ENCODE measurements around the gene MED10.

MED10 gene

GRCh38 chr5:6398570-6399230 lies 20.4 kb upstream of the MED10 start:
- no peak overlapping the region for H2AK5ac ChIP-seq (ENCODE audit: low read depth, low read length)
- H2AFZ ChIP-seq (ENCODE audit: low read length) = no peak overlapping the region
- DNase-seq (ENCODE audit: low spot score) = no peak
- no peak overlapping the region for H3K27ac ChIP-seq (replicated peaks; ENCODE audit: low read length)
- no peak overlapping the region for H3K4me3 ChIP-seq (ENCODE audit: low read length in 2 of 2)
- no peak overlapping the region for H3K23ac ChIP-seq (ENCODE audit: low read depth, low read length, poor library complexity)
- no peak overlapping the region for H2BK5ac ChIP-seq (ENCODE audit: low read length)
- H3K9ac ChIP-seq (ENCODE audit: low read depth, low read length, poor library complexity) = no peak overlapping the region
- no peak overlapping the region for H2BK15ac ChIP-seq (ENCODE audit: low read length)
- no peak overlapping the region for H3K4ac ChIP-seq (ENCODE audit: low read length)
- no peaks in the 10 kb centered on the region for H3K79me1 ChIP-seq (ENCODE audit: low read depth, low read length)
- no peak overlapping the region for H3K4me2 ChIP-seq (ENCODE audit: insufficient read depth, low read length, poor library complexity, severe bottlenecking)
- no peak overlapping the region for H4K8ac ChIP-seq (ENCODE audit: low read depth, low read length)
- peaks cover 0 to 41% (median 0%) of the 10 kb centered on the region in 3 experiments for H3K27me3 ChIP-seq (ENCODE audit: control insufficient read depth in 3 of 3, insufficient read depth in 3 of 3, low read depth in 1 of 3, low read length in 3 of 3)
- H2BK12ac ChIP-seq (ENCODE audit: low read length) = no peak overlapping the region
- H3K36me3 ChIP-seq (replicated peaks in 1 of 2; ENCODE audit: control insufficient read depth in 2 of 2, insufficient read depth in 2 of 2, low read length in 2 of 2) = no peaks in the 10 kb centered on the region
- H4K91ac ChIP-seq (ENCODE audit: low read depth, low read length, poor library complexity) = no peak overlapping the region
- no CpG with 5 or more reads among the region's 14 CpGs for WGBS, 2 donors (ENCODE audit: extremely low coverage in 2 of 2, insufficient read length in 2 of 2, insufficient replicate concordance in 1 of 2)
- peaks cover 0 to 1% of the 10 kb centered on the region in 2 donors for H3K4me1 ChIP-seq (ENCODE audit: control insufficient read depth in 2 of 2, insufficient read depth in 1 of 2, low read depth in 1 of 2, low read length in 2 of 2)
- no peak overlapping the region for H2BK120ac ChIP-seq (ENCODE audit: low read depth, low read length)
- H3K18ac ChIP-seq (ENCODE audit: low read length) = no peak overlapping the region
- H3K14ac ChIP-seq (ENCODE audit: low read length) = peak overlapping the region; percentile 63
- H3K9me3 ChIP-seq (replicated peaks in 1 of 2; ENCODE audit: control insufficient read depth in 2 of 2, insufficient read depth in 1 of 2, low read depth in 1 of 2, low read length in 2 of 2) = no peaks in the 10 kb centered on the region

GRCh38 chr5:6397536-6398269 lies 19.4 kb upstream of the MED10 start:
- H3K9ac ChIP-seq (ENCODE audit: low read depth, low read length, poor library complexity) = no peak overlapping the region

GRCh38 chr5:6396836-6397535 lies 18.6 kb upstream of the MED10 start:
- Histone ChIP-seq H2AFZ (ENCODE audit: low read length) (no peak overlapping the region), H2BK5ac (ENCODE audit: low read length) (no peak overlapping the region), H3K36me3 (replicated peaks in 1 of 2; ENCODE audit: control insufficient read depth in 2 of 2, insufficient read depth in 2 of 2, low read length in 2 of 2) (no peaks in the 10 kb centered on the region)

More at GRCh38 chr5:6397536-6398269, 19.4 kb upstream of the MED10 start:
- Histone ChIP-seq H3K79me1 (ENCODE audit: low read depth, low read length) (no peaks in the 10 kb centered on the region), H3K27me3 (ENCODE audit: control insufficient read depth in 3 of 3, insufficient read depth in 3 of 3, low read depth in 1 of 3, low read length in 3 of 3) (peaks cover 0 to 32% (median 0%) of the 10 kb centered on the region in 3 experiments), H2BK15ac (ENCODE audit: low read length) (no peak overlapping the region), H3K23ac (ENCODE audit: low read depth, low read length, poor library complexity) (no peak overlapping the region), H3K14ac (ENCODE audit: low read length) (peak overlapping the region; percentile 14), H3K4me3 (ENCODE audit: low read length in 2 of 2) (no peak overlapping the region), H4K91ac (ENCODE audit: low read depth, low read length, poor library complexity) (no peak overlapping the region), H2BK120ac (ENCODE audit: low read depth, low read length) (no peak overlapping the region), H2AFZ (ENCODE audit: low read length) (no peak overlapping the region), H4K8ac (ENCODE audit: low read depth, low read length) (no peak overlapping the region), H3K4me1 (ENCODE audit: control insufficient read depth in 2 of 2, insufficient read depth in 1 of 2, low read depth in 1 of 2, low read length in 2 of 2) (peaks cover 0 to 1% of the 10 kb centered on the region in 2 donors), H2BK5ac (ENCODE audit: low read length) (no peak overlapping the region), H3K36me3 (replicated peaks in 1 of 2; ENCODE audit: control insufficient read depth in 2 of 2, insufficient read depth in 2 of 2, low read length in 2 of 2) (no peaks in the 10 kb centered on the region), H2AK5ac (ENCODE audit: low read depth, low read length) (no peak overlapping the region), H3K18ac (ENCODE audit: low read length) (no peak overlapping the region), H3K9me3 (replicated peaks in 1 of 2; ENCODE audit: control insufficient read depth in 2 of 2, insufficient read depth in 1 of 2, low read depth in 1 of 2, low read length in 2 of 2) (no peaks in the 10 kb centered on the region), H3K27ac (replicated peaks; ENCODE audit: low read length) (no peak overlapping the region), H3K4me2 (ENCODE audit: insufficient read depth, low read length, poor library complexity, severe bottlenecking) (no peak overlapping the region), H2BK12ac (ENCODE audit: low read length) (no peak overlapping the region), H3K4ac (ENCODE audit: low read length) (no peak overlapping the region)
- no peak for DNase-seq (ENCODE audit: low spot score)
- no CpG with 5 or more reads among the region's 15 CpGs for WGBS, 2 donors (ENCODE audit: extremely low coverage in 2 of 2, insufficient read length in 2 of 2, insufficient replicate concordance in 1 of 2)

DNA sequence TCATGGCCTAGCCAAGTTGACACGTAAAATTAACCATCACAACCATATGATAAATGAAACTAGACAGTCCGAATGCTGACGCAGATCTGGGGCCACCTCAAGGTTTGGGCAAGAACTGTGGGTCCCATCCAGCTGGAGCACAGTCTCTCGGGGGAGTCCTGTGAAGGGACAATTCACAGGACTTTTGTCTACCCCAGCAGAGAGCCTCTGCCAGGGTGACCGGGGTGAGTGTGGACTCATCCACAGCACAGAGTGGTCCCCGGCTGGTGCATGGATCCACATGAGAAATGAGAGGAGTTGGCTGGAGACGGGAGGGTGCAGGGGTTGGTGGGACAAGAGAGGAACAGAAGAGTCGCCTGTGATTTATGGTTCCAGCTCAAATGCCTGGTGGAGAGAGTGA lies 17.7 kb upstream of the MED10 start:
- Histone ChIP-seq H3K4me2 (ENCODE audit: insufficient read depth, low read length, poor library complexity, severe bottlenecking) (no peak overlapping the region), H2BK5ac (ENCODE audit: low read length) (no peak overlapping the region), H3K18ac (ENCODE audit: low read length) (no peak overlapping the region), H3K14ac (ENCODE audit: low read length) (no peak overlapping the region), H2BK12ac (ENCODE audit: low read length) (no peak overlapping the region), H3K79me1 (ENCODE audit: low read depth, low read length) (no peaks in the 10 kb centered on the region), H3K36me3 (replicated peaks in 1 of 2; ENCODE audit: control insufficient read depth in 2 of 2, insufficient read depth in 2 of 2, low read length in 2 of 2) (no peaks in the 10 kb centered on the region), H3K4ac (ENCODE audit: low read length) (no peak overlapping the region), H2BK120ac (ENCODE audit: low read depth, low read length) (no peak overlapping the region), H3K4me1 (ENCODE audit: control insufficient read depth in 2 of 2, insufficient read depth in 1 of 2, low read depth in 1 of 2, low read length in 2 of 2) (peaks cover 0 to 1% of the 10 kb centered on the region in 2 donors), H3K4me3 (ENCODE audit: low read length in 2 of 2) (no peak overlapping the region), H2AFZ (ENCODE audit: low read length) (no peak overlapping the region), H3K27me3 (ENCODE audit: control insufficient read depth in 3 of 3, insufficient read depth in 3 of 3, low read depth in 1 of 3, low read length in 3 of 3) (peaks cover 0 to 28% (median 0%) of the 10 kb centered on the region in 3 experiments), H3K27ac (replicated peaks; ENCODE audit: low read length) (no peak overlapping the region), H3K9ac (ENCODE audit: low read depth, low read length, poor library complexity) (no peak overlapping the region), H4K8ac (ENCODE audit: low read depth, low read length) (no peak overlapping the region), H3K9me3 (replicated peaks in 1 of 2; ENCODE audit: control insufficient read depth in 2 of 2, insufficient read depth in 1 of 2, low read depth in 1 of 2, low read length in 2 of 2) (no peaks in the 10 kb centered on the region), H2BK15ac (ENCODE audit: low read length) (no peak overlapping the region), H2AK5ac (ENCODE audit: low read depth, low read length) (no peak overlapping the region), H4K91ac (ENCODE audit: low read depth, low read length, poor library complexity) (no peak overlapping the region), H3K23ac (ENCODE audit: low read depth, low read length, poor library complexity) (no peak overlapping the region)
- WGBS, 2 donors (ENCODE audit: extremely low coverage in 2 of 2, insufficient read length in 2 of 2, insufficient replicate concordance in 1 of 2) = no CpG with 5 or more reads among the region's 8 CpGs
- DNase-seq (ENCODE audit: low spot score) = no peak

More at GRCh38 chr5:6396836-6397535, 18.6 kb upstream of the MED10 start:
- WGBS, 2 donors (ENCODE audit: extremely low coverage in 2 of 2, insufficient read length in 2 of 2, insufficient replicate concordance in 1 of 2) = no CpG with 5 or more reads among the region's 11 CpGs
- peak overlapping the region; percentile 24 for H3K9ac ChIP-seq (ENCODE audit: low read depth, low read length, poor library complexity)
- no peak overlapping the region for H2BK120ac ChIP-seq (ENCODE audit: low read depth, low read length)
- no peak overlapping the region for H3K23ac ChIP-seq (ENCODE audit: low read depth, low read length, poor library complexity)
- peaks cover 0 to 25% (median 0%) of the 10 kb centered on the region in 3 experiments for H3K27me3 ChIP-seq (ENCODE audit: control insufficient read depth in 3 of 3, insufficient read depth in 3 of 3, low read depth in 1 of 3, low read length in 3 of 3)
- no peak overlapping the region for H3K4ac ChIP-seq (ENCODE audit: low read length)
- no peaks in the 10 kb centered on the region for H3K79me1 ChIP-seq (ENCODE audit: low read depth, low read length)
- H4K91ac ChIP-seq (ENCODE audit: low read depth, low read length, poor library complexity) = no peak overlapping the region
- peak overlapping the region; percentile 43 for H4K8ac ChIP-seq (ENCODE audit: low read depth, low read length)
- no peak overlapping the region for H3K27ac ChIP-seq (replicated peaks; ENCODE audit: low read length)
- no peak overlapping the region for H2BK12ac ChIP-seq (ENCODE audit: low read length)
- no peak overlapping the region for H2AK5ac ChIP-seq (ENCODE audit: low read depth, low read length)
- no peak for DNase-seq (ENCODE audit: low spot score)
- H3K9me3 ChIP-seq (replicated peaks in 1 of 2; ENCODE audit: control insufficient read depth in 2 of 2, insufficient read depth in 1 of 2, low read depth in 1 of 2, low read length in 2 of 2) = no peaks in the 10 kb centered on the region
- H3K14ac ChIP-seq (ENCODE audit: low read length) = no peak overlapping the region
- H3K4me2 ChIP-seq (ENCODE audit: insufficient read depth, low read length, poor library complexity, severe bottlenecking) = no peak overlapping the region
- peaks cover 0 to 1% of the 10 kb centered on the region in 2 donors for H3K4me1 ChIP-seq (ENCODE audit: control insufficient read depth in 2 of 2, insufficient read depth in 1 of 2, low read depth in 1 of 2, low read length in 2 of 2)
- H3K18ac ChIP-seq (ENCODE audit: low read length) = no peak overlapping the region
- no peak overlapping the region for H3K4me3 ChIP-seq (ENCODE audit: low read length in 2 of 2)
- H2BK15ac ChIP-seq (ENCODE audit: low read length) = no peak overlapping the region
